Measurements from ENCODE around the gene HEATR5A. TPM values are rescaled to one million over a fixed set of nuclear protein-coding genes. Genes with fewer than 3 reads are reported as not detected.
"Not testable (repeated sequence)": the region's sequence is repeated elsewhere in the genome, so short reads cannot be mapped to it uniquely, and the experiment has no call there.

The HEATR5A gene
- total RNA-seq (10 to 100 TPM; 37.6 to 54.0 TPM), polyA plus RNA-seq (10 to 100 TPM; 10.9 to 20.1 TPM)
- long read RNA-seq, donor 1, partial matches to known transcripts = 0 of 4 reads
- long read RNA-seq, donor 1, other reads (novel, unspliced or antisense) = 0 of 4 reads
- long read RNA-seq, donor 2, partial matches to known transcripts = 0 of 1 reads
- long read RNA-seq, donor 2, other reads (novel, unspliced or antisense) = 0 of 1 reads
- long read RNA-seq, donor 3, partial matches to known transcripts = 0 of 4 reads
- long read RNA-seq, donor 3, other reads (novel, unspliced or antisense) = 0 of 4 reads
- long read RNA-seq, donor 4, partial matches to known transcripts = 0 of 4 reads
- long read RNA-seq, donor 4, other reads (novel, unspliced or antisense) = 0 of 4 reads
- long read RNA-seq, donor 5, partial matches to known transcripts = 0 of 2 reads
- long read RNA-seq, donor 5, other reads (novel, unspliced or antisense) = 0 of 2 reads

DNA sequence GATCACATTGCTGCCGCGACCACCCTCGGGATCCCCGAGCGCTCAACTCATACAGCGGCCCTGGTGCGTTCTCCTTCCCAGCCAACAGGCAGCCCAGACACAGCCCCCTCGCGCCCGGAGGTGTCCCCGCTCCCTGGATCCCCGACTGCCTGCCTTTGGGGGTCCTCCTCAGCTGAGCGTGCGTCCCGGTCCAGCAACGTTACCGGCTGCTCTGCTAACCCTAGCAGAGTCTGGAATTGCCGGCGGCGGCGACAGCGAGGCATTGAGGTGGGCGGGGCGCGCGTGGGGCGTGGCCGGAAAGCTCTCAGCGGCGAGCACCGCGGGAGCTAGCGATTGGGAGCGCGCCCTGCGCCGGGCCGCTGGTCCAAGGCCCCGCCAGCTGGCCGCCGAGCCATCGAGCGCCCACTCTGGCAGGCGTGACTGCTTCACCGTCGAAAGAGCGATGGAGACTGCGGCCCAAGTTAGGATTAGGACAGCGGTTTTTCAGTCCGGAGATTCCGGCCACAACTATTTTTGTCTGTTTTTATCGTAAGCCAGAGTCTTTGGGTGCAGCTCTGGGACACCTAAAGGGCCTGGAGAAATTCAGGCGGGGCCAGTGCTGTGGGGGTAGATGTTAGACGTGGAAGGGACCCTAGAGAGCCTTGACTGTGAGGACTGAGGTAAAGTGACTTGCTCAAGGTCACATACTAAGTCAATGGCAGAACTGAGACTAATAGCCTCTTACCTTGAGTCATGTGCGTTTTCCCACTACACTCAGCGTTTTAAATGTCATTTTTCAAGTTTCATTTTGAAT lies at the start of gene HEATR5A:
TSS of gene HEATR5A (minus strand) at position 232 of the 793 bp plus-strand sequence. CDS start 17,575 bp downstream, outside the sequence.
- no peaks in the 10 kb centered on the region for H3K9me3 ChIP-seq (ENCODE audit: control insufficient read depth in 4 of 4, insufficient read depth in 3 of 4, low read length in 3 of 4)
- TF ChIP-seq, protein P1, sequence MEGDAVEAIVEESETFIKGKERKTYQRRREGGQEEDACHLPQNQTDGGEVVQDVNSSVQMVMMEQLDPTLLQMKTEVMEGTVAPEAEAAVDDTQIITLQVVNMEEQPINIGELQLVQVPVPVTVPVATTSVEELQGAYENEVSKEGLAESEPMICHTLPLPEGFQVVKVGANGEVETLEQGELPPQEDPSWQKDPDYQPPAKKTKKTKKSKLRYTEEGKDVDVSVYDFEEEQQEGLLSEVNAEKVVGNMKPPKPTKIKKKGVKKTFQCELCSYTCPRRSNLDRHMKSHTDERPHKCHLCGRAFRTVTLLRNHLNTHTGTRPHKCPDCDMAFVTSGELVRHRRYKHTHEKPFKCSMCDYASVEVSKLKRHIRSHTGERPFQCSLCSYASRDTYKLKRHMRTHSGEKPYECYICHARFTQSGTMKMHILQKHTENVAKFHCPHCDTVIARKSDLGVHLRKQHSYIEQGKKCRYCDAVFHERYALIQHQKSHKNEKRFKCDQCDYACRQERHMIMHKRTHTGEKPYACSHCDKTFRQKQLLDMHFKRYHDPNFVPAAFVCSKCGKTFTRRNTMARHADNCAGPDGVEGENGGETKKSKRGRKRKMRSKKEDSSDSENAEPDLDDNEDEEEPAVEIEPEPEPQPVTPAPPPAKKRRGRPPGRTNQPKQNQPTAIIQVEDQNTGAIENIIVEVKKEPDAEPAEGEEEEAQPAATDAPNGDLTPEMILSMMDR (IDR thresholded peaks at IDR 0.05; ENCODE audit: control extremely low read depth, extremely low read depth) = peak; percentile 30
- H3K4me3 ChIP-seq = peak within 1 kb of the TSS; percentile 98
- ATAC-seq (ENCODE audit: insufficient read depth, low FRiP score) (peak; percentile 99), DNase-seq (peak; percentile 96 to 99 (median 97))
- no peaks in the 10 kb centered on the region for H3K27me3 ChIP-seq (ENCODE audit: control insufficient read depth in 3 of 3, insufficient read depth in 3 of 3, low read length in 2 of 3)
- peak within 1 kb of the TSS; percentile 85 to 96 for H3K27ac ChIP-seq (ENCODE audit: low read depth in 1 of 2, low read length in 1 of 2)
- no peaks in the 10 kb centered on the region for H3K36me3 ChIP-seq (ENCODE audit: control insufficient read depth in 4 of 4, insufficient read depth in 4 of 4, low read length in 4 of 4)
- peaks cover 0 to 13% (median 0%) of the 10 kb centered on the region in 5 donors for H3K4me1 ChIP-seq (ENCODE audit: control insufficient read depth in 5 of 5, insufficient read depth in 5 of 5, low read length in 5 of 5)
- WGBS, 2 donors = 2% methylated on average over 49 to 56 of the region's 56 CpGs
- H3K9ac ChIP-seq (ENCODE audit: insufficient read depth in 1 of 2, low read length in 2 of 2) = peak within 1 kb of the TSS; percentile 20 to 94

DNA sequence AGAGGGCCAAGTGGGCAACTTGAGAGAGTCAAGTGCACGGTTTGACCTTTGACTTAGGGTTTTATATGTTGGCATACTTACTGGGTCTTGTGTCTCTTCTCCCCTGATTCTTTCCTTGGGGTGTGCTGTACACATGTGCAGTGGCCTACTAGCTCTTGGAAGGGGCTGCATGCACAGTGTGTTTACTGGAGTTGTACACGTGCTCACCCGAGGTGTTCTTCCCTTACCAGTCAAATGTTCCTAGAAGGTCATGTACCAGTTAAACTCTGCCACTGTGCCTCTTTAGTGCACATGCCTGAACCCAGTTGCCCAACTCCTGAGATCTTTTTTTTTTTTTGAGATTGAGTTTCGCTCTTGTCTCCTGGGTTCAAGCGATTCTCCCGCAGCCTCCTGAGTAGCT lies 46.2 kb upstream of the HEATR5A start:
- no peak for ATAC-seq (ENCODE audit: insufficient read depth, low FRiP score)
- H3K27ac ChIP-seq (ENCODE audit: low read depth in 1 of 2, low read length in 1 of 2) = no peak overlapping the region
- DNase-seq = no peak
- H3K4me1 ChIP-seq (ENCODE audit: control insufficient read depth in 5 of 5, insufficient read depth in 5 of 5, low read length in 5 of 5) = no peaks in the 10 kb centered on the region
- H3K36me3 ChIP-seq (ENCODE audit: control insufficient read depth in 4 of 4, insufficient read depth in 4 of 4, low read length in 4 of 4) = no peaks in the 10 kb centered on the region
- no peak overlapping the region for H3K4me3 ChIP-seq
- peaks cover 0 to 2% (median 0%) of the 10 kb centered on the region in 4 donors for H3K9me3 ChIP-seq (ENCODE audit: control insufficient read depth in 4 of 4, insufficient read depth in 3 of 4, low read length in 3 of 4)
- H3K27me3 ChIP-seq (ENCODE audit: control insufficient read depth in 3 of 3, insufficient read depth in 3 of 3, low read length in 2 of 3) = no peaks in the 10 kb centered on the region
- no peak overlapping the region for H3K9ac ChIP-seq (ENCODE audit: insufficient read depth in 1 of 2, low read length in 2 of 2)
- WGBS, 2 donors = 88 to 90% methylated on average over 6 of the region's 6 CpGs
- TF ChIP-seq, protein P1 (IDR thresholded peaks at IDR 0.05; ENCODE audit: control extremely low read depth, extremely low read depth) = no peak

DNA sequence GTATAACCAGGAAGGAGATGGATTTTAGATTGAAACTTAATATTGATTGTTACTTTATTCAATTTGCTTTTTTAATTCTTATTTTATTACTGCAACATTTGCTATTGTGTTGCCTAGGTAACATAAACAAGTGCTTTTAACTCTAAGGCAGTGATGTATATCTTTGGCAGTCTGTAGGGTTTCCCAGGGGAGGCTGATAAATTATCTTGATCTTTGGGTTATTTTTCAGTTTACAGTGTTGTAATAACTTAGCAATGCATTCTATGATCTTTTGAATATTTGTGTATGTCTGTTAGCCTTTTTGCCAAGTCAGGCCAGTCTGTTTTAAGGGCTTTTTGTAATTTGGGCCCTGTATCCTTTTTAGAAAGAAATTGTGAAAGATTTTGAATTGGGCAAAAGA lies 44.8 kb upstream of the HEATR5A start:
- Histone ChIP-seq H3K4me3 (no peak overlapping the region), H3K9ac (ENCODE audit: insufficient read depth in 1 of 2, low read length in 2 of 2) (no peak overlapping the region), H3K36me3 (ENCODE audit: control insufficient read depth in 4 of 4, insufficient read depth in 4 of 4, low read length in 4 of 4) (no peaks in the 10 kb centered on the region), H3K27me3 (ENCODE audit: control insufficient read depth in 3 of 3, insufficient read depth in 3 of 3, low read length in 2 of 3) (no peaks in the 10 kb centered on the region), H3K27ac (ENCODE audit: low read depth in 1 of 2, low read length in 1 of 2) (no peak overlapping the region), H3K9me3 (ENCODE audit: control insufficient read depth in 4 of 4, insufficient read depth in 3 of 4, low read length in 3 of 4) (peaks cover 0 to 2% (median 0%) of the 10 kb centered on the region in 4 donors), H3K4me1 (ENCODE audit: control insufficient read depth in 5 of 5, insufficient read depth in 5 of 5, low read length in 5 of 5) (no peaks in the 10 kb centered on the region)
- ATAC-seq (ENCODE audit: insufficient read depth, low FRiP score) = no peak
- TF ChIP-seq, protein P1 (IDR thresholded peaks at IDR 0.05; ENCODE audit: control extremely low read depth, extremely low read depth) = no peak
- DNase-seq = peak in 1 of 3 donors; percentile 14

DNA sequence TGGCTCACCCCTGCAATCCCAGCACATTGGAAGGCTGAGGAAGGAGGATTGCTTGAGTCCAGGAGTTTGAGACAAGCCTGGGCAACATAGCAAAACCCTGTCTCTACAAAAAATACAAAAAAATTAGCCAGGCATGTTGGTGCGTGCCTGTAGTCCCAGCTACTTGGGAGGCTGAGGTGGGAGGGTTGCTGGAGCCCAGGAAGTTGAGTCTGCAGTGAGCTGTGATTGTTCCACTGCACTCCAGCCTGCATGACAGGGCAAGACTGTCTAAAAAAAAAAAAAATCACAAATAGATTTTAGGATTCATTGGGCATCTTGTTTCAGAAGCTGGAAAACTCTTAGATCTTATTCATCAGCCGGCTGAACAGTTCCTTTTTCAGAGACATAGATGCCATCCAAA lies 42.1 kb upstream of the HEATR5A start:
- WGBS, 2 donors = 84 to 89% methylated on average over 2 of the region's 2 CpGs
- not testable (repeated sequence) for H3K9me3 ChIP-seq (ENCODE audit: control insufficient read depth in 4 of 4, insufficient read depth in 3 of 4, low read length in 3 of 4); H3K36me3 ChIP-seq (ENCODE audit: control insufficient read depth in 4 of 4, insufficient read depth in 4 of 4, low read length in 4 of 4); H3K27ac ChIP-seq (ENCODE audit: low read depth in 1 of 2, low read length in 1 of 2); ATAC-seq (ENCODE audit: insufficient read depth, low FRiP score); H3K4me1 ChIP-seq (ENCODE audit: control insufficient read depth in 5 of 5, insufficient read depth in 5 of 5, low read length in 5 of 5); DNase-seq; H3K9ac ChIP-seq (ENCODE audit: insufficient read depth in 1 of 2, low read length in 2 of 2); H3K27me3 ChIP-seq (ENCODE audit: control insufficient read depth in 3 of 3, insufficient read depth in 3 of 3, low read length in 2 of 3); H3K4me3 ChIP-seq
